Peyer's patch (tissue), 4 donors: ENCODE data around the gene AUNIP.

ENCODE experiments used
- CTCF ChIP-seq, 6 experiments: fragments of 450-650 bp in 4 of 6; fragments of 200-600 bp in 2 of 6; sonication (generic) in 1 of 6; IDR thresholded peaks; one replicate each; pipeline ENCODE4 v1.5.1; 2017 to 2019; ENCODE audit warnings: antibody characterized with exemption in 6 of 6, mild to moderate bottlenecking in 3 of 6, moderate library complexity in 1 of 6
- POLR2A ChIP-seq, 2 donors: fragments of 450-650 bp; IDR thresholded peaks; one replicate each; pipeline ENCODE4 v1.5.1; 2017; ENCODE audit warnings: antibody characterized with exemption in 2 of 2, mild to moderate bottlenecking in 2 of 2, moderate library complexity in 2 of 2

- no peak for TF ChIP-seq CTCF (IDR thresholded peaks at IDR 0.05)
- no peak for TF ChIP-seq POLR2A (IDR thresholded peaks at IDR 0.05)
Measured at GRCh38 chr1:25808481-25809244, 50.6 kb downstream of the AUNIP start.
